ENCODE measurements around the gene CEP350.

CEP350 gene

GRCh38 chr1:179939941-179940340, 14.7 kb upstream of the CEP350 start:
- in situ Hi-C loops (cut with MboI; ENCODE audit: low pct_unique_long_range_greater_than_20kb, low sequenced_read_pairs, unreplicated experiment) = no loop called here
- DNase-seq (ENCODE audit: low spot score) = no peak
- TF ChIP-seq CTCF (IDR thresholded peaks at IDR 0.05; ENCODE audit: extremely low read depth, insufficient read depth, missing control alignments) = no peak

- DNase-seq (ENCODE audit: low spot score) = no peak
- no peak for TF ChIP-seq CTCF (IDR thresholded peaks at IDR 0.05; ENCODE audit: extremely low read depth, insufficient read depth, missing control alignments)
- in situ Hi-C loops (cut with MboI; ENCODE audit: low pct_unique_long_range_greater_than_20kb, low sequenced_read_pairs, unreplicated experiment) = no loop called here
Measured at GRCh38 chr1:179941454-179941853, 13.2 kb upstream of the CEP350 start.

GRCh38 chr1:179950651-179951050, 4.0 kb upstream of the CEP350 start:
- DNase-seq (ENCODE audit: low spot score) = no peak
- no peak for TF ChIP-seq CTCF (IDR thresholded peaks at IDR 0.05; ENCODE audit: extremely low read depth, insufficient read depth, missing control alignments)
- in situ Hi-C loops (cut with MboI; ENCODE audit: low pct_unique_long_range_greater_than_20kb, low sequenced_read_pairs, unreplicated experiment) = no loop called here

- in situ Hi-C loops (cut with MboI; ENCODE audit: low pct_unique_long_range_greater_than_20kb, low sequenced_read_pairs, unreplicated experiment) = no loop called here
- TF ChIP-seq CTCF (IDR thresholded peaks at IDR 0.05; ENCODE audit: extremely low read depth, insufficient read depth, missing control alignments) = no peak
Measured at GRCh38 chr1:179951383-179952144, 3.0 kb upstream of the CEP350 start.

GRCh38 chr1:179952186-179952585, 2.4 kb upstream of the CEP350 start:
- no peak for TF ChIP-seq CTCF (IDR thresholded peaks at IDR 0.05; ENCODE audit: extremely low read depth, insufficient read depth, missing control alignments)
- in situ Hi-C loops (cut with MboI; ENCODE audit: low pct_unique_long_range_greater_than_20kb, low sequenced_read_pairs, unreplicated experiment) = no loop called here
- DNase-seq (ENCODE audit: low spot score) = no peak

More at GRCh38 chr1:179951383-179952144, 3.0 kb upstream of the CEP350 start:
- DNase-seq (ENCODE audit: low spot score) = no peak

- TF ChIP-seq CTCF (IDR thresholded peaks at IDR 0.05; ENCODE audit: extremely low read depth, insufficient read depth, missing control alignments) = peak; percentile 12
- in situ Hi-C loops (cut with MboI; ENCODE audit: low pct_unique_long_range_greater_than_20kb, low sequenced_read_pairs, unreplicated experiment) = no loop called here
- peak; percentile 23 for DNase-seq (ENCODE audit: low spot score)
Measured at GRCh38 chr1:179953974-179954492, 577 bp upstream of the CEP350 start.
